Measurements from ENCODE around the gene PTMA. TPM values are rescaled to one million over a fixed set of nuclear protein-coding genes. Genes with fewer than 3 reads are reported as not detected.

Gene PTMA
- total and polyA plus RNA-seq, 9 of the 15 experiments (the other 6 are each of a cell fraction or from before 2014, with no cell fraction given): 429 to 2,322 (median 1,578) TPM

DNA sequence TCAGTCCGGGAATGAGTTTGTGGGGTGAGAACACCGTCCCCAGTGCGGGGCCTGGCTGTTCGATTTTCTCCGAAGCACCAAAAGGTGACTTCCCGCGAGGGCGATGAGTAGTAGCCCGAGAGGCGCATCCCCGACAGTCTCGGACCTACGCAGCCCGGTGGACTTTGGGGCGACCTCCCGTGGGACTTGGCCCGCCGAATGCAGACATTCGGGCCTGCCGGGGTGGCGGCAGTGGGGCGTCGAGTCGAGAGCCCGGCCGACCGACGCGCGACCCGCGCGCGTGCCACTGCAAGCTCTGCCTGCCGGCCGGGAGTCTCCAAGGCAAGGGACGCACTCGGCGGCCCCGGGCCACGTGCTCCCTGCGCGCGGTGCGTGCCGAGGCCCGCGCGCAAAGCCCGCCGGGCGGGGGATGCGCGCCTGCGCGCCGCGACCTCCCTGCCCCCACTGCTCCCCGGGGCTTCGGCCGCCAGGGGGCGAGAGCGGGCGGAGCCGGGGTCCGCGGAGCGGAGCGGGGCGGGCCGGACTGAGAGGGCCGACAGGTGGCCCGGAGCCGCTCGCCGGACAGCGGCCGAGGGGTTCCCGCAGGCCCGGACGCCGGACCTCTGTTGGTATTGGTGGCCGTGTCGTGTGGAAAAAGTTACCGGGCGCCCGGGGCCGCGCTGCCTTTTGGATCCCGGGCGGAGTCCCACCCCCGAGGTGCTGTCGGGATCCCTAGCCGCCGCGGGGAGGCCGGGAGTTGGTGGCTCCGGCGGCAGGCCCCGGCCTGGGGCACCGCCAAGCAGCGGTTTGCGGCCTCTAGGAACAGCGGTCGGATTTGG lies 1.9 kb downstream of the PTMA start (continued):
- TF ChIP-seq ZNF589 (CRISPR knock-in tag; IDR thresholded peaks at IDR 0.05; ENCODE audit: low read depth) (no peak), NRF1 (conservative IDR thresholded peaks at IDR 0.05 in 1 of 2, IDR thresholded peaks at IDR 0.05 in 1 of 2) (peak in 1 of 2 experiments; percentile 78; a peak in 2 of 4 replicates), RBM14 (IDR thresholded peaks at IDR 0.05; ENCODE audit: borderline replicate concordance, insufficient read depth, low read depth, low read length) (peak; percentile 35; the same call in 1 of the 2 replicates), CHD1 (IDR thresholded peaks at IDR 0.05; ENCODE audit: low read length) (peak; percentile 65), SOX6 (IDR thresholded peaks at IDR 0.05) (peak; percentile 54), ZBED1 (IDR thresholded peaks at IDR 0.05) (0 out of 2 replicates have a peak, but pooled peaks have one; percentile 27), ATF7 (IDR thresholded peaks at IDR 0.05) (0 out of 2 replicates have a peak, but pooled peaks have one; percentile 24), ZNF316 (IDR thresholded peaks at IDR 0.05) (no peak), ZNF584 (CRISPR knock-in tag; IDR thresholded peaks at IDR 0.05; ENCODE audit: low read depth) (0 out of 2 replicates have a peak, but pooled peaks have one; percentile 58), HNRNPH1 (optimal IDR thresholded peaks at IDR 0.05; ENCODE audit: low read depth, low read length) (peak; percentile 26), HCFC1 (IDR thresholded peaks at IDR 0.05; ENCODE audit: low read depth, low read length) (peak; percentile 65), CXXC5 (CRISPR knock-in tag; IDR thresholded peaks at IDR 0.05) (peak; percentile 99), DMBX1 (CRISPR knock-in tag; IDR thresholded peaks at IDR 0.05; ENCODE audit: borderline replicate concordance) (peak; percentile 53; the same call in 1 of the 2 replicates), JUN (IDR thresholded peaks at IDR 0.05; ENCODE audit: borderline replicate concordance, low read depth, low read length) (peak; percentile 45; the same call in 1 of the 2 replicates), JUN (CRISPR knock-in tag; IDR thresholded peaks at IDR 0.05; ENCODE audit: borderline replicate concordance) (no peak), TAF1 (IDR thresholded peaks at IDR 0.05; ENCODE audit: control insufficient read depth, extremely low read depth, insufficient read depth, low read length, severe bottlenecking) (peak; percentile 68), POLR2G (IDR thresholded peaks at IDR 0.05; ENCODE audit: low read depth, low read length) (peak; percentile 84)
- TF ChIP-seq, protein P1, sequence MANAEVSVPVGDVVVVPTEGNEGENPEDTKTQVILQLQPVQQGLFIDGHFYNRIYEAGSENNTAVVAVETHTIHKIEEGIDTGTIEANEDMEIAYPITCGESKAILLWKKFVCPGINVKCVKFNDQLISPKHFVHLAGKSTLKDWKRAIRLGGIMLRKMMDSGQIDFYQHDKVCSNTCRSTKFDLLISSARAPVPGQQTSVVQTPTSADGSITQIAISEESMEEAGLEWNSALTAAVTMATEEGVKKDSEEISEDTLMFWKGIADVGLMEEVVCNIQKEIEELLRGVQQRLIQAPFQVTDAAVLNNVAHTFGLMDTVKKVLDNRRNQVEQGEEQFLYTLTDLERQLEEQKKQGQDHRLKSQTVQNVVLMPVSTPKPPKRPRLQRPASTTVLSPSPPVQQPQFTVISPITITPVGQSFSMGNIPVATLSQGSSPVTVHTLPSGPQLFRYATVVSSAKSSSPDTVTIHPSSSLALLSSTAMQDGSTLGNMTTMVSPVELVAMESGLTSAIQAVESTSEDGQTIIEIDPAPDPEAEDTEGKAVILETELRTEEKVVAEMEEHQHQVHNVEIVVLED (CRISPR knock-in tag; IDR thresholded peaks at IDR 0.05): peak; percentile 79
- TF ChIP-seq, protein P2, sequence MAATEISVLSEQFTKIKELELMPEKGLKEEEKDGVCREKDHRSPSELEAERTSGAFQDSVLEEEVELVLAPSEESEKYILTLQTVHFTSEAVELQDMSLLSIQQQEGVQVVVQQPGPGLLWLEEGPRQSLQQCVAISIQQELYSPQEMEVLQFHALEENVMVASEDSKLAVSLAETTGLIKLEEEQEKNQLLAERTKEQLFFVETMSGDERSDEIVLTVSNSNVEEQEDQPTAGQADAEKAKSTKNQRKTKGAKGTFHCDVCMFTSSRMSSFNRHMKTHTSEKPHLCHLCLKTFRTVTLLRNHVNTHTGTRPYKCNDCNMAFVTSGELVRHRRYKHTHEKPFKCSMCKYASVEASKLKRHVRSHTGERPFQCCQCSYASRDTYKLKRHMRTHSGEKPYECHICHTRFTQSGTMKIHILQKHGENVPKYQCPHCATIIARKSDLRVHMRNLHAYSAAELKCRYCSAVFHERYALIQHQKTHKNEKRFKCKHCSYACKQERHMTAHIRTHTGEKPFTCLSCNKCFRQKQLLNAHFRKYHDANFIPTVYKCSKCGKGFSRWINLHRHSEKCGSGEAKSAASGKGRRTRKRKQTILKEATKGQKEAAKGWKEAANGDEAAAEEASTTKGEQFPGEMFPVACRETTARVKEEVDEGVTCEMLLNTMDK (IDR thresholded peaks at IDR 0.05; ENCODE audit: borderline replicate concordance, insufficient read depth, low read depth, low read length, poor library complexity, severe bottlenecking): peak; percentile 88
- TF ChIP-seq, protein P3, sequence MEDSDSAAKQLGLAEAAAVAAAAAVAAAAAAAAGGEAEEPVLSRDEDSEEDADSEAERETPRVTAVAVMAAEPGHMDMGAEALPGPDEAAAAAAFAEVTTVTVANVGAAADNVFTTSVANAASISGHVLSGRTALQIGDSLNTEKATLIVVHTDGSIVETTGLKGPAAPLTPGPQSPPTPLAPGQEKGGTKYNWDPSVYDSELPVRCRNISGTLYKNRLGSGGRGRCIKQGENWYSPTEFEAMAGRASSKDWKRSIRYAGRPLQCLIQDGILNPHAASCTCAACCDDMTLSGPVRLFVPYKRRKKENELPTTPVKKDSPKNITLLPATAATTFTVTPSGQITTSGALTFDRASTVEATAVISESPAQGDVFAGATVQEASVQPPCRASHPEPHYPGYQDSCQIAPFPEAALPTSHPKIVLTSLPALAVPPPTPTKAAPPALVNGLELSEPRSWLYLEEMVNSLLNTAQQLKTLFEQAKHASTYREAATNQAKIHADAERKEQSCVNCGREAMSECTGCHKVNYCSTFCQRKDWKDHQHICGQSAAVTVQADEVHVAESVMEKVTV (CRISPR knock-in tag; IDR thresholded peaks at IDR 0.05): no peak
- TF ChIP-seq, protein P4, sequence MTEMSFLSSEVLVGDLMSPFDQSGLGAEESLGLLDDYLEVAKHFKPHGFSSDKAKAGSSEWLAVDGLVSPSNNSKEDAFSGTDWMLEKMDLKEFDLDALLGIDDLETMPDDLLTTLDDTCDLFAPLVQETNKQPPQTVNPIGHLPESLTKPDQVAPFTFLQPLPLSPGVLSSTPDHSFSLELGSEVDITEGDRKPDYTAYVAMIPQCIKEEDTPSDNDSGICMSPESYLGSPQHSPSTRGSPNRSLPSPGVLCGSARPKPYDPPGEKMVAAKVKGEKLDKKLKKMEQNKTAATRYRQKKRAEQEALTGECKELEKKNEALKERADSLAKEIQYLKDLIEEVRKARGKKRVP (CRISPR knock-in tag; IDR thresholded peaks at IDR 0.05): no peak

Measured in K562 (cell line).